IPS DF 6.9 (cell line): ENCODE results near the gene TLX3.

ENCODE experiments used
- DNase-seq: peaks from one replicate; pipeline ENCODE4 v3.0.0-alpha.2; 2013; ENCODE audit warnings: low read depth, low spot score
- H3K27ac ChIP-seq: one replicate; pipeline ENCODE4 v1.5.1; 2013; ENCODE audit warnings: low read length, control low read depth
- H3K27me3 ChIP-seq: 2 replicates; pipeline ENCODE4 v1.6.1; 2013; ENCODE audit warnings: mild to moderate bottlenecking, low read length; ENCODE audit not compliant: control insufficient read depth, insufficient read depth
- H3K36me3 ChIP-seq: 2 replicates; pipeline ENCODE4 v1.6.1; 2013; ENCODE audit warnings: low read length; ENCODE audit not compliant: control insufficient read depth, insufficient read depth
- H3K4me1 ChIP-seq: 2 replicates; pipeline ENCODE4 v1.6.1; 2013; ENCODE audit warnings: low read length; ENCODE audit not compliant: control insufficient read depth, insufficient read depth
- H3K4me3 ChIP-seq: 2 replicates; pipeline ENCODE4 v1.5.1; 2013; ENCODE audit warnings: mild to moderate bottlenecking, low read length
- H3K9me3 ChIP-seq: 2 replicates; pipeline ENCODE4 v1.6.1; 2013; ENCODE audit warnings: low read length, inconsistent platforms; ENCODE audit not compliant: control insufficient read depth, insufficient read depth
- WGBS: extraction: QIAGEN DNeasy Blood & Tissue Kit; methylation state at CpG from one replicate; pipeline ENCODE4 v1.1.7; 2013; ENCODE audit warnings: mixed read lengths, missing lambda C conversion rate; ENCODE audit not compliant: insufficient read length, insufficient coverage; 5-methylcytosine and 5-hydroxymethylcytosine counted together

The TLX3 gene

GRCh38 chr5:171308453-171309275 lies at the start of gene TLX3:
TSS of gene TLX3 (plus strand) at chr5:171309248. CDS start at chr5:171309366, 118 bp downstream.
- peaks cover 93% of the 10 kb centered on the region for H3K27me3 ChIP-seq
- peak; percentile 74 for DNase-seq
- H3K36me3 ChIP-seq, result no peaks in the 10 kb centered on the region
- H3K4me3 ChIP-seq, result peak within 1 kb of the TSS; percentile 15; the same call in 1 of the 2 replicates
- no peak within 1 kb of the TSS for H3K27ac ChIP-seq
- no peaks in the 10 kb centered on the region for H3K9me3 ChIP-seq
- peaks cover 8% of the 10 kb centered on the region for H3K4me1 ChIP-seq
- no CpG with 5 or more reads among the region's 73 CpGs for WGBS

GRCh38 chr5:171261361-171261760 lies 47.7 kb upstream of the TLX3 start:
- no peaks in the 10 kb centered on the region for H3K4me1 ChIP-seq
- no peaks in the 10 kb centered on the region for H3K27me3 ChIP-seq
- no peak overlapping the region for H3K27ac ChIP-seq
- H3K36me3 ChIP-seq, result no peaks in the 10 kb centered on the region
- H3K4me3 ChIP-seq, result no peak overlapping the region
- no CpG with 5 or more reads among the region's 1 CpG for WGBS
- DNase-seq, result no peak
- H3K9me3 ChIP-seq, result no peaks in the 10 kb centered on the region

- H3K27me3 ChIP-seq, result no peaks in the 10 kb centered on the region
- no peaks in the 10 kb centered on the region for H3K4me1 ChIP-seq
- no peaks in the 10 kb centered on the region for H3K9me3 ChIP-seq
- no peaks in the 10 kb centered on the region for H3K36me3 ChIP-seq
- H3K4me3 ChIP-seq, result no peak overlapping the region
- no peak overlapping the region for H3K27ac ChIP-seq
- DNase-seq, result no peak
- WGBS, result no CpG with 5 or more reads among the region's 4 CpGs
Measured at GRCh38 chr5:171261904-171262303, 47.1 kb upstream of the TLX3 start.

GRCh38 chr5:171263181-171263580 lies 45.9 kb upstream of the TLX3 start:
- no peaks in the 10 kb centered on the region for H3K4me1 ChIP-seq
- H3K27me3 ChIP-seq, result no peaks in the 10 kb centered on the region
- H3K27ac ChIP-seq, result no peak overlapping the region
- no peaks in the 10 kb centered on the region for H3K36me3 ChIP-seq
- H3K4me3 ChIP-seq, result no peak overlapping the region
- DNase-seq, result no peak
- H3K9me3 ChIP-seq, result no peaks in the 10 kb centered on the region

GRCh38 chr5:171264843-171265242 lies 44.2 kb upstream of the TLX3 start:
- DNase-seq, result no peak
- H3K9me3 ChIP-seq, result no peaks in the 10 kb centered on the region
- no peak overlapping the region for H3K27ac ChIP-seq
- no peaks in the 10 kb centered on the region for H3K36me3 ChIP-seq
- H3K27me3 ChIP-seq, result no peaks in the 10 kb centered on the region
- H3K4me1 ChIP-seq, result no peaks in the 10 kb centered on the region
- no CpG with 5 or more reads among the region's 2 CpGs for WGBS
- no peak overlapping the region for H3K4me3 ChIP-seq

- Histone ChIP-seq H3K27me3 (no peaks in the 10 kb centered on the region; the same call in 1 of the 2 replicates), H3K9me3 (no peaks in the 10 kb centered on the region), H3K27ac (no peak overlapping the region), H3K4me1 (no peaks in the 10 kb centered on the region), H3K36me3 (no peaks in the 10 kb centered on the region), H3K4me3 (no peak overlapping the region)
- WGBS, result no CpG with 5 or more reads among the region's 7 CpGs
- no peak for DNase-seq
Measured at GRCh38 chr5:171268700-171269620, 40.1 kb upstream of the TLX3 start.

- Histone ChIP-seq H3K27me3 (no peaks in the 10 kb centered on the region; the same call in 1 of the 2 replicates), H3K4me3 (no peak overlapping the region), H3K36me3 (no peaks in the 10 kb centered on the region), H3K9me3 (no peaks in the 10 kb centered on the region), H3K4me1 (no peaks in the 10 kb centered on the region), H3K27ac (no peak overlapping the region)
- DNase-seq, result no peak
- WGBS, result no CpG with 5 or more reads among the region's 2 CpGs
Measured at GRCh38 chr5:171269717-171270116, 39.3 kb upstream of the TLX3 start.

GRCh38 chr5:171270136-171270535 lies 38.9 kb upstream of the TLX3 start:
- Histone ChIP-seq H3K27ac (no peak overlapping the region), H3K36me3 (no peaks in the 10 kb centered on the region), H3K4me1 (no peaks in the 10 kb centered on the region), H3K4me3 (no peak overlapping the region), H3K9me3 (no peaks in the 10 kb centered on the region), H3K27me3 (no peaks in the 10 kb centered on the region; the same call in 1 of the 2 replicates)
- WGBS, result no CpG with 5 or more reads among the region's 3 CpGs
- DNase-seq, result no peak

GRCh38 chr5:171271798-171272197 lies 37.2 kb upstream of the TLX3 start:
- Histone ChIP-seq H3K4me1 (peaks cover 1% of the 10 kb centered on the region; the same call in 1 of the 2 replicates), H3K36me3 (no peaks in the 10 kb centered on the region), H3K27me3 (no peaks in the 10 kb centered on the region; the same call in none of the 2 replicates), H3K27ac (no peak overlapping the region), H3K4me3 (no peak overlapping the region), H3K9me3 (no peaks in the 10 kb centered on the region)
- no peak for DNase-seq
- no CpG with 5 or more reads among the region's 3 CpGs for WGBS
